ENCODE data around the gene BCAR1. TPM values are rescaled to one million over a fixed set of nuclear protein-coding genes. Genes with fewer than 3 reads are reported as not detected.
A peak's percentile ranks its signal among the peaks of the same experiment; 100 is the strongest.
"Not testable (repeated sequence)": the region's sequence is repeated elsewhere in the genome, so short reads cannot be mapped to it uniquely, and the experiment has no call there.

Gene BCAR1
- total and polyA plus RNA-seq, 7 experiments from 2014 or later, result not detected

GRCh38 chr16:75225092-75225491 is 26.3 kb downstream of the BCAR1 start:
- H3K4me1 Mint-ChIP-seq, result peaks cover 0 to 8% (median 4%) of the 10 kb centered on the region in 7 donors
- intact Hi-C loops (cut with micrococcal nuclease), result no loop called here
- H3K4me3 Mint-ChIP-seq, result no peak overlapping the region
- no peaks in the 10 kb centered on the region for H3K4me1 ChIP-seq (ENCODE audit: control insufficient read depth in 2 of 2, insufficient read depth in 2 of 2, low read length in 2 of 2)
- H3K9me3 ChIP-seq (ENCODE audit: control insufficient read depth in 2 of 3, low read length in 3 of 3), result no peaks in the 10 kb centered on the region
- ChIA-PET CTCF (no interaction called here), POLR2A (no interaction called here)
- H3K27me3 ChIP-seq (ENCODE audit: control insufficient read depth in 2 of 2, insufficient read depth in 2 of 2, low read length in 2 of 2), result no peaks in the 10 kb centered on the region
- no peaks in the 10 kb centered on the region for H3K36me3 Mint-ChIP-seq
- H3K9me3 Mint-ChIP-seq, result no peaks in the 10 kb centered on the region
- no peak overlapping the region for H3K27ac ChIP-seq (ENCODE audit: low read depth, low read length)
- H3K27me3 Mint-ChIP-seq, result peaks cover 0 to 7% (median 0%) of the 10 kb centered on the region in 5 donors
- DNase-seq (no peak), ATAC-seq (no peak)
- no peaks in the 10 kb centered on the region for H3K36me3 ChIP-seq (ENCODE audit: control insufficient read depth in 2 of 3, insufficient read depth in 3 of 3, low read length in 3 of 3)
- H3K27ac Mint-ChIP-seq, result no peak overlapping the region
- no peak overlapping the region for H3K4me3 ChIP-seq (ENCODE audit: low read length)

DNA sequence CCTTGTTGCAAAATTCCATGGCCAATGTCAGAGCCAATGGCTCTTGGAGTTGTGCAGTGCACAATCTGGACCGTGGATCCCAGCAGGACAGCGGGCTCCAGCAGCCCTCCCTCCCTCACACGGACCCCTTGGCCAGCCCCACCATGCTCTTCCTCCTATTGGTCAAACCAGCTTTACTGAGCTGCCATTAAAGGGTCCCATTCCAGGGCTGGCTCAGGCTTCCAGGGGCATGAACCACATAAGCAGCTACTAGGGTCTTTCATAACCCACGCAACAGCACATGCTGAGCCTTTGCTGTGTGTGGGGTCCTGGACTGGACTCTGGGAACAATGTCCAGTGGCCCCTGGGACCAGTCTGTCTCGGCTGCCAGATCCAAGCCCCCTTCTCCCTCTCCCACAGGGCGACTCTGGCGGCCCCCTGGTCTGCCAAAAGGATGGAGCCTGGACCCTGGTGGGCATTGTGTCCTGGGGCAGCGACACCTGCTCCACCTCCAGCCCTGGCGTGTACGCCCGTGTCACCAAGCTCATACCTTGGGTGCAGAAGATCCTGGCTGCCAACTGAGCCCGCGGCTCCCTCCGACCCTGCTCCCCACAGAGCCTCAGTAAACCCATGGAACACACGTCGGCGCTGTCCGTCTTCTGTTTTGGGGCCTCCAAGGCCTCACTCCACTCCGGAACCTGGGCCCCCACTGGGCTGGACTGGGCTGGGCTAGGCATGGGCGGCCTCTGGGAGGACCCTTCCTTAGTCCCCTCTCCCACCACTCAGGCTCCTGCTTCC is 26.9 kb downstream of the BCAR1 start:
- ChIA-PET POLR2A (no interaction called here), CTCF (no interaction called here)
- Mint-ChIP-seq H3K4me3 (no peak overlapping the region), H3K4me1 (peaks cover 0 to 14% (median 9%) of the 10 kb centered on the region in 7 donors), H3K27ac (no peak overlapping the region), H3K27me3 (peaks cover 0 to 7% (median 0%) of the 10 kb centered on the region in 5 donors), H3K9me3 (no peaks in the 10 kb centered on the region), H3K36me3 (no peaks in the 10 kb centered on the region)
- no peak overlapping the region for H3K27ac ChIP-seq (ENCODE audit: low read depth, low read length)
- ATAC-seq (no peak), DNase-seq (no peak)
- no peaks in the 10 kb centered on the region for H3K27me3 ChIP-seq (ENCODE audit: control insufficient read depth in 2 of 2, insufficient read depth in 2 of 2, low read length in 2 of 2)
- peaks cover 0 to under 1% of the 10 kb centered on the region in 2 donors for H3K4me1 ChIP-seq (ENCODE audit: control insufficient read depth in 2 of 2, insufficient read depth in 2 of 2, low read length in 2 of 2)
- intact Hi-C loops (cut with micrococcal nuclease), result no loop called here
- H3K9me3 ChIP-seq (ENCODE audit: control insufficient read depth in 2 of 3, low read length in 3 of 3), result no peaks in the 10 kb centered on the region
- H3K4me3 ChIP-seq (ENCODE audit: low read length), result no peak overlapping the region
- H3K36me3 ChIP-seq (ENCODE audit: control insufficient read depth in 2 of 3, insufficient read depth in 3 of 3, low read length in 3 of 3), result no peaks in the 10 kb centered on the region

- H3K4me3 ChIP-seq (ENCODE audit: low read length); DNase-seq; H3K9me3 Mint-ChIP-seq; POLR2A ChIA-PET; H3K9me3 ChIP-seq (ENCODE audit: control insufficient read depth in 2 of 3, low read length in 3 of 3); H3K4me3 Mint-ChIP-seq; H3K36me3 ChIP-seq (ENCODE audit: control insufficient read depth in 2 of 3, insufficient read depth in 3 of 3, low read length in 3 of 3); H3K27me3 Mint-ChIP-seq; ATAC-seq; H3K36me3 Mint-ChIP-seq; H3K27me3 ChIP-seq (ENCODE audit: control insufficient read depth in 2 of 2, insufficient read depth in 2 of 2, low read length in 2 of 2); H3K27ac Mint-ChIP-seq; intact Hi-C loops (cut with micrococcal nuclease); H3K27ac ChIP-seq (ENCODE audit: low read depth, low read length): not testable (repeated sequence)
- H3K4me1 Mint-ChIP-seq, result peaks cover 0 to 18% (median 14%) of the 10 kb centered on the region in 7 donors
- CTCF ChIA-PET, result interaction anchor here (0.6 kb wide), 1 partner anchor 179 kb away, joined by 4 read pairs; no protein-coding TSS in a partner anchor
- peaks cover 0 to 12% of the 10 kb centered on the region in 2 donors for H3K4me1 ChIP-seq (ENCODE audit: control insufficient read depth in 2 of 2, insufficient read depth in 2 of 2, low read length in 2 of 2)
Measured at GRCh38 chr16:75223129-75223528, 28.3 kb downstream of the BCAR1 start.

DNA sequence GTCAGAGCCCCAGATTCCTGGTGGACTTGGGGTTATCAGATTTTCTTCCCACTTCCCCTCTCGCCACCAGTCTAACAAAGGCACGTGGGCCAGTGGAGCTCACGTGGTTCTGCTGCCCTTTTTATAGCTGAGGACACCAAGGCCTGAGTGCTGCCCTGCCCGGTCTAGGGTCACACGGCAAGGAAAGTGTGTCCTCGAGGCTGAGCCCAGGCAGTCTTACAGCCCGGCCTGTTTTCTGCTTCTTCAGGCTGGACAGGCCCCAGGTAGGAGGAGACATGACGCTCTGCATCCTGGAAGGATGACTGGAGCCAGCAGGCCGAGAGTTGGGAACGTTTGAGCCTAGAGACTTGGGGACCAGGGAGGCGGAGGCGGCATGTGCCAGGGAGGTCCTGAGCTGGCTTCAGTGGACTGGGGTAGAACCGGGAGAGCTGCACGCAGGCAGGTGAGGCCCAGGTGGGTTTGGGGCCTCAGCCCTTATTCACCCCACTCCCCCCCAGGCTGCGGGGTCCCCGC is 29.1 kb downstream of the BCAR1 start:
- H3K4me3 Mint-ChIP-seq, result no peak overlapping the region
- Histone ChIP-seq H3K36me3 (ENCODE audit: control insufficient read depth in 2 of 3, insufficient read depth in 3 of 3, low read length in 3 of 3) (no peaks in the 10 kb centered on the region), H3K27ac (ENCODE audit: low read depth, low read length) (no peak overlapping the region), H3K27me3 (ENCODE audit: control insufficient read depth in 2 of 2, insufficient read depth in 2 of 2, low read length in 2 of 2) (no peaks in the 10 kb centered on the region), H3K4me3 (ENCODE audit: low read length) (no peak overlapping the region), H3K9me3 (ENCODE audit: control insufficient read depth in 2 of 3, low read length in 3 of 3) (no peaks in the 10 kb centered on the region), H3K4me1 (ENCODE audit: control insufficient read depth in 2 of 2, insufficient read depth in 2 of 2, low read length in 2 of 2) (peaks cover 0 to 12% of the 10 kb centered on the region in 2 donors)
- peaks cover 0 to 2% (median 0%) of the 10 kb centered on the region in 11 donors for H3K9me3 Mint-ChIP-seq
- no peaks in the 10 kb centered on the region for H3K36me3 Mint-ChIP-seq
- intact Hi-C loops (cut with micrococcal nuclease), result no loop called here
- POLR2A ChIA-PET, result interaction anchor here (0.6 kb wide), 1 partner anchor 179 kb away, joined by 3 read pairs; no protein-coding TSS in a partner anchor
- peak overlapping the region in 3 of 9 donors; percentile 23 to 53 (median 43) for H3K27ac Mint-ChIP-seq
- peaks cover 0 to 18% (median 14%) of the 10 kb centered on the region in 7 donors for H3K4me1 Mint-ChIP-seq
- CTCF ChIA-PET, result interaction anchor here (0.6 kb wide), 2 partner anchors 21 to 180 kb away, joined by 3 to 4 read pairs; no protein-coding TSS in a partner anchor
- DNase-seq (no peak), ATAC-seq (no peak)
- peaks cover 0 to under 1% (median 0%) of the 10 kb centered on the region in 5 donors for H3K27me3 Mint-ChIP-seq

GRCh38 chr16:75219838-75220237 is 31.6 kb downstream of the BCAR1 start:
- Histone ChIP-seq H3K9me3 (ENCODE audit: control insufficient read depth in 2 of 3, low read length in 3 of 3) (no peaks in the 10 kb centered on the region), H3K27ac (ENCODE audit: low read depth, low read length) (peak overlapping the region; percentile 29), H3K4me3 (ENCODE audit: low read length) (peak overlapping the region; percentile 39), H3K36me3 (ENCODE audit: control insufficient read depth in 2 of 3, insufficient read depth in 3 of 3, low read length in 3 of 3) (no peaks in the 10 kb centered on the region), H3K4me1 (ENCODE audit: control insufficient read depth in 2 of 2, insufficient read depth in 2 of 2, low read length in 2 of 2) (peaks cover 0 to 12% of the 10 kb centered on the region in 2 donors), H3K27me3 (ENCODE audit: control insufficient read depth in 2 of 2, insufficient read depth in 2 of 2, low read length in 2 of 2) (no peaks in the 10 kb centered on the region)
- ATAC-seq, result peak; percentile 79
- no peaks in the 10 kb centered on the region for H3K36me3 Mint-ChIP-seq
- H3K4me1 Mint-ChIP-seq, result peaks cover 0 to 18% (median 14%) of the 10 kb centered on the region in 7 donors
- H3K27me3 Mint-ChIP-seq, result no peaks in the 10 kb centered on the region
- peak in 5 of 9 donors; percentile 34 to 53 (median 44) for DNase-seq
- ChIA-PET CTCF (interaction anchor here (0.8 to 1.7 kb wide), 3 partner anchors 159 to 182 kb away, joined by 3 to 4 read pairs (median 3); no protein-coding TSS in a partner anchor), POLR2A (interaction anchor here (1.0 to 1.2 kb wide), 2 partner anchors 11 to 18 kb away, joined by 5 to 7 read pairs; no protein-coding TSS in a partner anchor)
- H3K9me3 Mint-ChIP-seq, result peaks cover 0 to 2% (median 0%) of the 10 kb centered on the region in 11 donors
- peak overlapping the region; percentile 62 to 96 (median 90) for H3K4me3 Mint-ChIP-seq
- peak overlapping the region; percentile 84 to 96 (median 93) for H3K27ac Mint-ChIP-seq
- intact Hi-C loops (cut with micrococcal nuclease), result loop anchor here (2.0 kb wide), 1 partner anchor 17 kb away; no protein-coding TSS in a partner anchor

DNA sequence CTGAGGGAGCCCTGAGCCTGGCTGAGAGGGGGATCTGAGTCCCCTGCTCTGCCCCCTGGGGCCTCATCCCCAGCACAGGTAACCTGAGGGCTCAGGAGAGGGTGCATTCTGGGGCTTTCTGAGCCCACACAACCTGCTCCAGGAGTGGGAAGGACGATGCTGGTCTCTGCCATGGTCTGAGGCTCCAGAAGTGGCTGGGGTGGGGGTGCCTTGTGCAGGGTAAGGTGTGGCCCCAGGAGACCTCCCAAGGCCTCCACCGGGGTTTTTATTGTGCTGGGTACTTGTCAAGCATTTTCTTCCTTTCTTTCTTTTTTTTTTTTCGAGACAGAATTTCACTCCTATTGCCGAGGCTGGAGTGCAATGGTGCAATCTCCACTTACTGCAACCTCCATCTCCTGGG is 32.3 kb downstream of the BCAR1 start:
- Mint-ChIP-seq H3K36me3 (no peaks in the 10 kb centered on the region), H3K9me3 (peaks cover 0 to 2% (median 0%) of the 10 kb centered on the region in 11 donors), H3K27me3 (no peaks in the 10 kb centered on the region), H3K4me3 (peak overlapping the region in 7 of 10 donors; percentile 32 to 96 (median 87)), H3K4me1 (peaks cover 0 to 18% (median 14%) of the 10 kb centered on the region in 7 donors), H3K27ac (peak overlapping the region in 6 of 9 donors; percentile 84 to 96 (median 94))
- ATAC-seq (no peak), DNase-seq (no peak)
- ChIA-PET CTCF (interaction anchor here (0.6 to 1.7 kb wide), 3 partner anchors 17 to 183 kb away, joined by 3 to 4 read pairs (median 4); no protein-coding TSS in a partner anchor), POLR2A (interaction anchor here (0.8 to 1.2 kb wide), 2 partner anchors 11 to 15 kb away, joined by 3 to 5 read pairs; no protein-coding TSS in a partner anchor)
- peak overlapping the region; percentile 29 for H3K27ac ChIP-seq (ENCODE audit: low read depth, low read length)
- peak overlapping the region; percentile 39 for H3K4me3 ChIP-seq (ENCODE audit: low read length)
- H3K27me3 ChIP-seq (ENCODE audit: control insufficient read depth in 2 of 2, insufficient read depth in 2 of 2, low read length in 2 of 2), result no peaks in the 10 kb centered on the region
- no peaks in the 10 kb centered on the region for H3K36me3 ChIP-seq (ENCODE audit: control insufficient read depth in 2 of 3, insufficient read depth in 3 of 3, low read length in 3 of 3)
- H3K9me3 ChIP-seq (ENCODE audit: control insufficient read depth in 2 of 3, low read length in 3 of 3), result no peaks in the 10 kb centered on the region
- intact Hi-C loops (cut with micrococcal nuclease), result no loop called here
- H3K4me1 ChIP-seq (ENCODE audit: control insufficient read depth in 2 of 2, insufficient read depth in 2 of 2, low read length in 2 of 2), result peaks cover 0 to 12% of the 10 kb centered on the region in 2 donors
